ENCODE data around the gene PLD1. TPM values are rescaled to one million over a fixed set of nuclear protein-coding genes. Genes with fewer than 3 reads are reported as not detected.

The PLD1 gene
- total RNA-seq, 4 donors from 2014 or later = 15.3 to 55.9 (median 45.4) TPM

- 52 to 67% methylated on average over 4 of the region's 4 CpGs for WGBS, 2 donors
- Histone ChIP-seq H3K27me3 (no peaks in the 10 kb centered on the region), H3K4me3 (no peak overlapping the region), H3K4me1 (peaks cover 0 to 34% (median 6%) of the 10 kb centered on the region in 4 donors), H3K27ac (peak overlapping the region in 3 of 4 donors; percentile 84 to 91 (median 91)), H3K9me3 (no peaks in the 10 kb centered on the region), H3K36me3 (no peaks in the 10 kb centered on the region)
- peak in 1 of 2 donors; percentile 69 for DNase-seq (ENCODE audit: low spot score in 2 of 2)
- TF ChIP-seq CTCF (IDR thresholded peaks at IDR 0.05) (no peak), POLR2A (IDR thresholded peaks at IDR 0.05) (no peak), EP300 (IDR thresholded peaks at IDR 0.05) (peak in 1 of 2 donors; percentile 88)
Observed at GRCh38 chr3:171811295-171811912, 1.1 kb upstream of the PLD1 start.

- DNase-seq (ENCODE audit: low spot score in 2 of 2) = peak in 1 of 2 donors; percentile 71
- peak overlapping the region; percentile 83 to 91 (median 88) for H3K27ac ChIP-seq
- H3K4me1 ChIP-seq = peaks cover 0 to 40% (median 9%) of the 10 kb centered on the region in 4 donors
- WGBS, 2 donors = 22 to 26% methylated on average over 19 to 22 of the region's 22 CpGs
- no peaks in the 10 kb centered on the region for H3K36me3 ChIP-seq
- H3K9me3 ChIP-seq = no peaks in the 10 kb centered on the region
- H3K27me3 ChIP-seq = no peaks in the 10 kb centered on the region
- H3K4me3 ChIP-seq = peak overlapping the region; percentile 58 to 79 (median 65)
- peak in 1 of 2 donors; percentile 45 for TF ChIP-seq POLR2A (IDR thresholded peaks at IDR 0.05)
- TF ChIP-seq EP300 (IDR thresholded peaks at IDR 0.05) = no peak
Observed at GRCh38 chr3:171810629-171811294, 479 bp upstream of the PLD1 start.

- Histone ChIP-seq H3K27ac (peak overlapping the region; percentile 83 to 91 (median 88)), H3K9me3 (no peaks in the 10 kb centered on the region), H3K36me3 (no peaks in the 10 kb centered on the region), H3K27me3 (no peaks in the 10 kb centered on the region), H3K4me1 (peaks cover 0 to 52% (median 17%) of the 10 kb centered on the region in 4 donors), H3K4me3 (peak overlapping the region; percentile 58 to 79 (median 65))
- WGBS, 2 donors = 2 to 6% methylated on average over 10 to 11 of the region's 11 CpGs
- TF ChIP-seq CTCF (IDR thresholded peaks at IDR 0.05) = no peak
- TF ChIP-seq POLR2A (IDR thresholded peaks at IDR 0.05) = peak in 1 of 2 donors; percentile 6
- TF ChIP-seq EP300 (IDR thresholded peaks at IDR 0.05) = no peak
- DNase-seq (ENCODE audit: low spot score in 2 of 2) = peak in 1 of 2 donors; percentile 56
Observed at GRCh38 chr3:171809611-171809860, 747 bp downstream of the PLD1 start.

- 95 to 97% methylated on average over 6 of the region's 6 CpGs for WGBS, 2 donors
- no peak for TF ChIP-seq POLR2A (IDR thresholded peaks at IDR 0.05)
- TF ChIP-seq EP300 (IDR thresholded peaks at IDR 0.05) = no peak
- no peak for TF ChIP-seq CTCF (IDR thresholded peaks at IDR 0.05)
- Histone ChIP-seq H3K36me3 (no peaks in the 10 kb centered on the region), H3K27ac (no peak overlapping the region), H3K4me1 (peaks cover 0 to 53% (median 24%) of the 10 kb centered on the region in 4 donors), H3K27me3 (no peaks in the 10 kb centered on the region), H3K9me3 (no peaks in the 10 kb centered on the region), H3K4me3 (no peak overlapping the region)
- no peak for DNase-seq (ENCODE audit: low spot score in 2 of 2)
Observed at GRCh38 chr3:171807806-171808205, 2.5 kb downstream of the PLD1 start.

GRCh38 chr3:171807129-171807675 lies 3.1 kb downstream of the PLD1 start:
- no peaks in the 10 kb centered on the region for H3K36me3 ChIP-seq
- no peaks in the 10 kb centered on the region for H3K9me3 ChIP-seq
- no peaks in the 10 kb centered on the region for H3K27me3 ChIP-seq
- peaks cover 0 to 55% (median 24%) of the 10 kb centered on the region in 4 donors for H3K4me1 ChIP-seq
- 96 to 97% methylated on average over 7 of the region's 7 CpGs for WGBS, 2 donors
- TF ChIP-seq EP300 (IDR thresholded peaks at IDR 0.05) = no peak
- TF ChIP-seq CTCF (IDR thresholded peaks at IDR 0.05) = no peak
- no peak for TF ChIP-seq POLR2A (IDR thresholded peaks at IDR 0.05)
- peak overlapping the region in 3 of 4 donors; percentile 35 to 86 (median 65) for H3K27ac ChIP-seq
- no peak for DNase-seq (ENCODE audit: low spot score in 2 of 2)
- H3K4me3 ChIP-seq = no peak overlapping the region

Data from tibial nerve (tissue), 4 donors.